GM23248 (cell line): ENCODE results near the gene ASF1B.

Experiments used
- EZH2 ChIP-seq: fragments of 200-600 bp; sonication (generic); IDR thresholded peaks from 2 replicates; pipeline ENCODE4 v1.6.1; 2018; ENCODE audit warnings: antibody characterized with exemption, mild to moderate bottlenecking; ENCODE audit not compliant: insufficient read depth, poor library complexity, severe bottlenecking
- EZH2phosphoT487 ChIP-seq: fragments of 200-600 bp; sonication (generic); IDR thresholded peaks from 2 replicates; pipeline ENCODE4 v1.6.1; 2018; ENCODE audit warnings: antibody characterized with exemption, moderate library complexity, mild to moderate bottlenecking, low read depth; ENCODE audit not compliant: insufficient read depth

DNA sequence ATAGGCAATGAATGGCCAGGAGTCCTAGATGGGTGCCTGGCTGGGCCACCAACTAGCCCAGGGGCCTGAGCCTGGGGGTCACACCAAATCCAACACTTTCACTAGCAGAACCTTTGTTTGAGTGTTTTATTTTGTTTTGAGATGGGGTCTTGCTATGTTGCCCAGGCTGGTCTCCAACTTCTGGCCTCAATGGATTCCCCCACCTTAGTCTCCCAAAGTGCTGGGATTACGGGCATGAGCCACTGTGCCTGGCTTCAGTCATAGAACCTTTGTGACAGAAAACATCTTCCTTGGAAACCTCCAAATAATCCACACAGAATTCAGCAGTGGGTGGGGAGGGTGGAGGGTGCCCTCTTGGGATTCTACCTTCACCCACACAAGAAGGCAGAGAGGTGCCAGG is 24.9 kb downstream of the ASF1B start:
- TF ChIP-seq EZH2 (no peak), EZH2phosphoT487 (no peak)
